H9 (cell line): ENCODE data around the gene CACNA1H. TPM values are rescaled to one million over a fixed set of nuclear protein-coding genes. Genes with fewer than 3 reads are reported as not detected.

Experiments
- DNase-seq: peaks from one replicate; pipeline ENCODE4 v3.0.0-alpha.2; 2017
- H2AFZ ChIP-seq: one replicate; pipeline ENCODE4 v1.6.1; 2013; ENCODE audit warnings: mild to moderate bottlenecking, low read length, control low read depth, moderate library complexity
- H2AK5ac ChIP-seq: 2 replicates; pipeline ENCODE4 v1.6.1; 2013; ENCODE audit warnings: low read length, control low read depth, mixed read lengths; ENCODE audit not compliant: insufficient read length
- H2BK120ac ChIP-seq: one replicate; pipeline ENCODE4 v1.6.1; 2013; ENCODE audit warnings: low read depth, mild to moderate bottlenecking, low read length, control low read depth, inconsistent platforms; ENCODE audit not compliant: poor library complexity, severe bottlenecking
- H2BK12ac ChIP-seq: 2 replicates; pipeline ENCODE4 v1.6.1; 2013; ENCODE audit warnings: low read length, control low read depth, mixed read lengths, low read depth; ENCODE audit not compliant: insufficient read length
- H2BK15ac ChIP-seq: 2 replicates; pipeline ENCODE4 v1.6.1; 2013; ENCODE audit warnings: low read depth, low read length, control low read depth
- H2BK20ac ChIP-seq: one replicate; pipeline ENCODE4 v1.6.1; 2013; ENCODE audit warnings: low read depth, mild to moderate bottlenecking, low read length, control low read depth, inconsistent platforms; ENCODE audit not compliant: poor library complexity, severe bottlenecking
- H2BK5ac ChIP-seq: 2 replicates; pipeline ENCODE4 v1.6.1; 2013; ENCODE audit warnings: low read length, control low read depth, mixed read lengths; ENCODE audit not compliant: insufficient read length
- H3K14ac ChIP-seq: 2 replicates; pipeline ENCODE4 v1.6.1; 2013; ENCODE audit warnings: low read length, control low read depth; ENCODE audit not compliant: insufficient read depth
- H3K18ac ChIP-seq: 2 replicates; pipeline ENCODE4 v1.6.1; 2013; ENCODE audit warnings: low read depth, mild to moderate bottlenecking, mixed read lengths, low read length, control low read depth; ENCODE audit not compliant: insufficient read length
- H3K23ac ChIP-seq: 2 replicates; pipeline ENCODE4 v1.6.1; 2013; ENCODE audit warnings: low read length, control low read depth, mixed read lengths, low read depth; ENCODE audit not compliant: insufficient read length
- H3K23me2 ChIP-seq: 2 replicates; pipeline ENCODE4 v1.6.1; 2013; ENCODE audit warnings: low read depth, mild to moderate bottlenecking, mixed read lengths, low read length, control low read depth; ENCODE audit not compliant: insufficient read length, poor library complexity, severe bottlenecking
- H3K27ac ChIP-seq: 2 replicates; pipeline ENCODE4 v1.5.1; 2013; ENCODE audit warnings: low read length, control low read depth, mixed read lengths, low read depth; ENCODE audit not compliant: insufficient read length
- H3K27me3 ChIP-seq: 2 replicates; pipeline ENCODE4 v1.6.1; 2013; ENCODE audit warnings: low read length, control low read depth, inconsistent platforms; ENCODE audit not compliant: insufficient read depth
- H3K4ac ChIP-seq: 2 replicates; pipeline ENCODE4 v1.6.1; 2013; ENCODE audit warnings: low read depth, mild to moderate bottlenecking, control low read depth, inconsistent platforms, low read length, moderate library complexity
- H3K4me1 ChIP-seq: 2 replicates; pipeline ENCODE4 v1.6.1; 2013; ENCODE audit warnings: low read length, control low read depth, inconsistent platforms; ENCODE audit not compliant: insufficient read depth
- H3K4me2 ChIP-seq: 2 replicates; pipeline ENCODE4 v1.6.1; 2013; ENCODE audit warnings: low read length, control low read depth, mixed read lengths; ENCODE audit not compliant: insufficient read length, insufficient read depth
- H3K56ac ChIP-seq: 2 replicates; pipeline ENCODE4 v1.6.1; 2013; ENCODE audit warnings: low read depth, mild to moderate bottlenecking, mixed read lengths, low read length, control low read depth; ENCODE audit not compliant: insufficient read length
- H3K79me1 ChIP-seq: 2 replicates; pipeline ENCODE4 v1.6.1; 2013; ENCODE audit warnings: low read depth, mild to moderate bottlenecking, moderate library complexity, low read length, control low read depth, inconsistent platforms; ENCODE audit not compliant: insufficient read depth, poor library complexity, severe bottlenecking
- H3K79me2 ChIP-seq: 2 replicates; pipeline ENCODE4 v1.6.1; 2013; ENCODE audit warnings: low read length, control low read depth, inconsistent platforms; ENCODE audit not compliant: insufficient read depth
- H3K9ac ChIP-seq: 2 replicates; pipeline ENCODE4 v1.6.1; 2013; ENCODE audit warnings: low read length, control low read depth, mixed read lengths; ENCODE audit not compliant: insufficient read length; ENCODE audit errors: extremely low read depth
- H3K9me3 ChIP-seq: one replicate; pipeline ENCODE4 v1.6.1; 2013; ENCODE audit warnings: low read depth, low read length, inconsistent platforms; ENCODE audit not compliant: control insufficient read depth
- H3T11ph ChIP-seq: one replicate; pipeline ENCODE4 v1.6.1; 2013; ENCODE audit warnings: mild to moderate bottlenecking, low read length, control low read depth, inconsistent platforms
- H4K20me1 ChIP-seq: one replicate; pipeline ENCODE4 v1.6.1; 2013; ENCODE audit not compliant: control insufficient read depth, insufficient read length, insufficient read depth
- H4K5ac ChIP-seq: 2 replicates; pipeline ENCODE4 v1.6.1; 2013; ENCODE audit warnings: low read depth, mild to moderate bottlenecking, mixed read lengths, low read length, control low read depth; ENCODE audit not compliant: insufficient read length
- H4K8ac ChIP-seq: replicated peaks from 2 replicates; pipeline ENCODE4 v1.6.1; 2013; ENCODE audit warnings: low read length, control low read depth, mixed read lengths, low read depth; ENCODE audit not compliant: insufficient read length
- H4K91ac ChIP-seq: 2 replicates; pipeline ENCODE4 v1.6.1; 2013; ENCODE audit warnings: low read depth, mild to moderate bottlenecking, moderate library complexity, mixed read lengths, low read length, control low read depth; ENCODE audit not compliant: insufficient read length
- H3K27ac Mint-ChIP-seq, 3 experiments: 2 replicates in 2 of 3; 3 replicates in 1 of 3; pipeline ENCODE4 v1.8.0; 2020 to 2021; ENCODE audit warnings: mixed read lengths in 3 of 3, mild to moderate bottlenecking in 1 of 3, moderate library complexity in 1 of 3
- H3K27me3 Mint-ChIP-seq: 2 replicates; pipeline ENCODE4 v1.8.0; 2021; ENCODE audit warnings: low read depth, mild to moderate bottlenecking, moderate library complexity, mixed read lengths
- H3K36me3 Mint-ChIP-seq, 3 experiments: 2 replicates in 2 of 3; 3 replicates in 1 of 3; pipeline ENCODE4 v1.8.0; 2020 to 2021; ENCODE audit warnings: low read depth in 3 of 3, mixed read lengths in 3 of 3; ENCODE audit not compliant: insufficient read depth in 1 of 3
- H3K4me1 Mint-ChIP-seq, 2 experiments: 2 replicates each; pipeline ENCODE4 v1.8.0; 2020; ENCODE audit warnings: mixed read lengths in 2 of 2
- H3K4me3 Mint-ChIP-seq, 2 experiments: 2 replicates in 1 of 2; 3 replicates in 1 of 2; pipeline ENCODE4 v1.8.0; 2020 to 2021; ENCODE audit warnings: mild to moderate bottlenecking in 2 of 2, mixed read lengths in 2 of 2, moderate library complexity in 1 of 2
- H3K9me3 Mint-ChIP-seq, 2 experiments: 2 replicates in 1 of 2; 3 replicates in 1 of 2; pipeline ENCODE4 v1.8.0; 2020; ENCODE audit warnings: mild to moderate bottlenecking in 2 of 2, mixed read lengths in 2 of 2, moderate library complexity in 1 of 2
- WGBS: extraction: QIAGEN DNeasy Blood & Tissue Kit; methylation state at CpG from one replicate; pipeline ENCODE4 v1.1.7; 2013; ENCODE audit warnings: missing lambda C conversion rate, low lambda C conversion rate, mixed read lengths; ENCODE audit not compliant: insufficient read length; ENCODE audit errors: extremely low coverage; 5-methylcytosine and 5-hydroxymethylcytosine counted together
- total RNA-seq: library from RNA; stranded (reverse); gene quantifications from 2 replicates; pipeline ENCODE4 v1.2.1, GENCODE V29; 2021
- TF ChIP-seq, protein P1 (sequence below): fragments of 200-600 bp; sonication (generic); conservative IDR thresholded peaks from 3 replicates; pipeline ENCODE4 v1.8.0; 2021; ENCODE audit warnings: antibody characterized with exemption, mild to moderate bottlenecking

CACNA1H gene
- total RNA-seq, 1 experiment from 2014 or later: 43.3 TPM

DNA sequence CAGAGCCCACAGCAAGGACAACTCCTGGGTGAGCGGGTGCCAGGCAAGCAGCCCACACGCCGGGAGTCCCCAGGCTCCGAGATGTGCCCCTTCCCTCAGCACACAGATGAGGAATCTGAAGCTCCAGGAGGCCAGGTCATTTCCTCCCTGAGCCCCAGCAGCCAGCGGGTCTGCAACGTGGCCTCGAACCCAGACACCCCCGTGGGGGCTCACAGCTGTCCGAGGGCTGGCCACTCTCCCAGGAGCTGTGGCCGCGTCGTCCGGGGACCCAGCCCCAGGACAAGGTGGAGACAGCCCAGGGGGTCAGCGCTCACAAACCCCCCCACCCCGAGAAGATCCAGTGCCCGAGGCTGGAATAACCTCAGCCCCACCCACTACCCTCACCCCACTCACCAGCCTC is 39.4 kb upstream of the CACNA1H start:
- H3T11ph ChIP-seq: no peak overlapping the region
- H3K27me3 ChIP-seq: no peaks in the 10 kb centered on the region
- H4K20me1 ChIP-seq: no peaks in the 10 kb centered on the region
- no CpG with 5 or more reads among the region's 16 CpGs for WGBS
- Mint-ChIP-seq H3K27ac (no peak overlapping the region), H3K4me3 (no peak overlapping the region), H3K4me1 (no peaks in the 10 kb centered on the region), H3K36me3 (no peaks in the 10 kb centered on the region), H3K27me3 (peaks cover 51% of the 10 kb centered on the region), H3K9me3 (no peaks in the 10 kb centered on the region)
- no peak overlapping the region for H2BK5ac ChIP-seq
- no peak overlapping the region for H4K91ac ChIP-seq
- H3K14ac ChIP-seq: no peak overlapping the region
- H2BK20ac ChIP-seq: no peak overlapping the region
- H4K8ac ChIP-seq: no peak overlapping the region
- H3K4me1 ChIP-seq: no peaks in the 10 kb centered on the region
- no peak overlapping the region for H3K9ac ChIP-seq
- no peak overlapping the region for H2AK5ac ChIP-seq
- H3K9me3 ChIP-seq: no peaks in the 10 kb centered on the region
- no peak overlapping the region for H3K27ac ChIP-seq
- peaks cover 2% of the 10 kb centered on the region for H3K23me2 ChIP-seq
- H3K4ac ChIP-seq: no peak overlapping the region
- H3K4me2 ChIP-seq: no peak overlapping the region
- H2BK12ac ChIP-seq: no peak overlapping the region
- H3K79me2 ChIP-seq: no peaks in the 10 kb centered on the region
- no peak overlapping the region for H2AFZ ChIP-seq
- no peak overlapping the region for H3K18ac ChIP-seq
- H3K79me1 ChIP-seq: no peaks in the 10 kb centered on the region
- no peak for DNase-seq
- H4K5ac ChIP-seq: no peak overlapping the region
- H2BK120ac ChIP-seq: no peak overlapping the region
- H2BK15ac ChIP-seq: no peak overlapping the region
- TF ChIP-seq, protein P1, sequence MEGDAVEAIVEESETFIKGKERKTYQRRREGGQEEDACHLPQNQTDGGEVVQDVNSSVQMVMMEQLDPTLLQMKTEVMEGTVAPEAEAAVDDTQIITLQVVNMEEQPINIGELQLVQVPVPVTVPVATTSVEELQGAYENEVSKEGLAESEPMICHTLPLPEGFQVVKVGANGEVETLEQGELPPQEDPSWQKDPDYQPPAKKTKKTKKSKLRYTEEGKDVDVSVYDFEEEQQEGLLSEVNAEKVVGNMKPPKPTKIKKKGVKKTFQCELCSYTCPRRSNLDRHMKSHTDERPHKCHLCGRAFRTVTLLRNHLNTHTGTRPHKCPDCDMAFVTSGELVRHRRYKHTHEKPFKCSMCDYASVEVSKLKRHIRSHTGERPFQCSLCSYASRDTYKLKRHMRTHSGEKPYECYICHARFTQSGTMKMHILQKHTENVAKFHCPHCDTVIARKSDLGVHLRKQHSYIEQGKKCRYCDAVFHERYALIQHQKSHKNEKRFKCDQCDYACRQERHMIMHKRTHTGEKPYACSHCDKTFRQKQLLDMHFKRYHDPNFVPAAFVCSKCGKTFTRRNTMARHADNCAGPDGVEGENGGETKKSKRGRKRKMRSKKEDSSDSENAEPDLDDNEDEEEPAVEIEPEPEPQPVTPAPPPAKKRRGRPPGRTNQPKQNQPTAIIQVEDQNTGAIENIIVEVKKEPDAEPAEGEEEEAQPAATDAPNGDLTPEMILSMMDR: no peak
- H3K56ac ChIP-seq: no peak overlapping the region
- H3K23ac ChIP-seq: no peak overlapping the region
